Measurements from ENCODE around the gene MYBPH.

Gene MYBPH

GRCh38 chr1:203146042-203146369, 29.6 kb downstream of the MYBPH start:
- DNase-seq, result no peak

GRCh38 chr1:203145321-203146041, 30.1 kb downstream of the MYBPH start:
- DNase-seq, result no peak

- DNase-seq, result no peak
Measured at GRCh38 chr1:203144661-203145060, 31.0 kb downstream of the MYBPH start.

GRCh38 chr1:203143641-203144040, 32.0 kb downstream of the MYBPH start:
- DNase-seq, result no peak

GRCh38 chr1:203142684-203143408, 32.8 kb downstream of the MYBPH start:
- no peak for DNase-seq

- DNase-seq, result no peak
Measured at GRCh38 chr1:203142124-203142523, 33.5 kb downstream of the MYBPH start.

GRCh38 chr1:203140743-203141520, 34.7 kb downstream of the MYBPH start:
- no peak for DNase-seq

- no peak for DNase-seq
Measured at GRCh38 chr1:203139976-203140475, 35.6 kb downstream of the MYBPH start.

- DNase-seq, result no peak
Measured at GRCh38 chr1:203138066-203138465, 37.6 kb downstream of the MYBPH start.

GRCh38 chr1:203137324-203137723, 38.3 kb downstream of the MYBPH start:
- DNase-seq, result no peak

GRCh38 chr1:203136409-203137042, 39.1 kb downstream of the MYBPH start:
- DNase-seq, result no peak

GRCh38 chr1:203135636-203136305, 39.9 kb downstream of the MYBPH start:
- DNase-seq, result no peak

GRCh38 chr1:203133970-203134725, 41.5 kb downstream of the MYBPH start:
- DNase-seq, result no peak

GRCh38 chr1:203131548-203132200, 44.0 kb downstream of the MYBPH start:
- no peak for DNase-seq

- no peak for DNase-seq
Measured at GRCh38 chr1:203130358-203130985, 45.2 kb downstream of the MYBPH start.

GRCh38 chr1:203129501-203130231, 46.0 kb downstream of the MYBPH start:
- DNase-seq, result no peak

GRCh38 chr1:203128716-203129500, 46.7 kb downstream of the MYBPH start:
- DNase-seq, result no peak

GRCh38 chr1:203128431-203128715, 47.3 kb downstream of the MYBPH start:
- DNase-seq, result no peak

- no peak for DNase-seq
Measured at GRCh38 chr1:203127666-203128430, 47.8 kb downstream of the MYBPH start, which contains the start of gene ADORA1. Gene ADORA1, plus strand, starts transcription at chr1:203127726. Its CDS starts 1,116 bp downstream, at chr1:203128842.

Data from activated naive CD4-positive, alpha-beta T cell treated with Interleukin-2 at 50 U/mL for 16 hours (primary cell).